ENCODE results near the gene SCP2D1.

The SCP2D1 gene

GRCh38 chr20:18815194-18815942 is 1.8 kb downstream of the SCP2D1 start:
- DNase-seq (ENCODE audit: low spot score), result no peak

- DNase-seq (ENCODE audit: low spot score), result no peak
Observed at GRCh38 chr20:18822832-18823231, 9.2 kb downstream of the SCP2D1 start.

- no peak for DNase-seq (ENCODE audit: low spot score)
Observed at GRCh38 chr20:18831830-18832499, 18.4 kb downstream of the SCP2D1 start.

GRCh38 chr20:18832546-18833200 is 19.1 kb downstream of the SCP2D1 start:
- DNase-seq (ENCODE audit: low spot score), result no peak

GRCh38 chr20:18835466-18836256 is 22.1 kb downstream of the SCP2D1 start:
- no peak for DNase-seq (ENCODE audit: low spot score)

GRCh38 chr20:18837718-18838117 is 24.1 kb downstream of the SCP2D1 start:
- DNase-seq (ENCODE audit: low spot score), result no peak

- DNase-seq (ENCODE audit: low spot score), result no peak
Observed at GRCh38 chr20:18839507-18840247, 26.1 kb downstream of the SCP2D1 start.

GRCh38 chr20:18840248-18840645 is 26.7 kb downstream of the SCP2D1 start:
- no peak for DNase-seq (ENCODE audit: low spot score)

- peak; percentile 9 for DNase-seq (ENCODE audit: low spot score)
Observed at GRCh38 chr20:18845017-18845416, 31.4 kb downstream of the SCP2D1 start.

GRCh38 chr20:18847226-18847755 is 33.7 kb downstream of the SCP2D1 start:
- DNase-seq (ENCODE audit: low spot score), result no peak

- DNase-seq (ENCODE audit: low spot score), result no peak
Observed at GRCh38 chr20:18849131-18849530, 35.5 kb downstream of the SCP2D1 start.

- no peak for DNase-seq (ENCODE audit: low spot score)
Observed at GRCh38 chr20:18851629-18852028, 38.0 kb downstream of the SCP2D1 start.

GRCh38 chr20:18852318-18852717 is 38.7 kb downstream of the SCP2D1 start:
- no peak for DNase-seq (ENCODE audit: low spot score)

- DNase-seq (ENCODE audit: low spot score), result no peak
Observed at GRCh38 chr20:18853216-18853615, 39.6 kb downstream of the SCP2D1 start.

GRCh38 chr20:18853946-18854646 is 40.5 kb downstream of the SCP2D1 start:
- no peak for DNase-seq (ENCODE audit: low spot score)

GRCh38 chr20:18855882-18856281 is 42.3 kb downstream of the SCP2D1 start:
- no peak for DNase-seq (ENCODE audit: low spot score)

GRCh38 chr20:18856873-18857272 is 43.3 kb downstream of the SCP2D1 start:
- DNase-seq (ENCODE audit: low spot score), result no peak

- DNase-seq (ENCODE audit: low spot score), result no peak
Observed at GRCh38 chr20:18857640-18858039, 44.1 kb downstream of the SCP2D1 start.

GRCh38 chr20:18858816-18859215 is 45.2 kb downstream of the SCP2D1 start:
- no peak for DNase-seq (ENCODE audit: low spot score)
